GM18909 (cell line): ENCODE data around the gene RMND5B.
"Not testable (repeated sequence)": the region's sequence is repeated elsewhere in the genome, so short reads cannot be mapped to it uniquely, and the experiment has no call there.

Source experiments
- ATAC-seq: cut with Tn5 transposase; IDR thresholded peaks from one replicate; pipeline ENCODE4 v1.9.1; 2021; ENCODE audit warnings: mild to moderate bottlenecking; ENCODE audit not compliant: unreplicated experiment, poor library complexity

The RMND5B gene

DNA sequence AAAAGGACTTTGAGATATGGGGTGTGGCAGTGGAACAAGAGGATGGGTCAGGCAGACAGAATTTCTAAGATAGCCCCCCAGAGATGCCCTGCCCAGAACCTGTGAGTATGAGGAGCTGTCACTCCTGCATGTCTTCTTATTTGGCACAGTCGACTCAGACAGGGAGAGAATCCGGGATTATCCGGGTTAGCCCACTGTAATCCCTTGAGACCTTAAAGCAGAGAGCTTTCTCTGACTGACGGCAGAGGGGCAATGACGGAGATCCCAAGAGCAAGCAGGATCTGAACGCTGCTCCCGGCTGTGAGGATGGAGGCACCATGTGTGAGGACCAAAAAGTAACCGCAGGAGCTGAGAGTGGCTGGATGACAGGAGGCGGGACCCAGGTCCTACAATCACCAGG, 31.7 kb downstream of the RMND5B start:
- no peak for ATAC-seq

GRCh38 chr5:178163772-178164735, 33.2 kb downstream of the RMND5B start:
- peak; percentile 91 for ATAC-seq

DNA sequence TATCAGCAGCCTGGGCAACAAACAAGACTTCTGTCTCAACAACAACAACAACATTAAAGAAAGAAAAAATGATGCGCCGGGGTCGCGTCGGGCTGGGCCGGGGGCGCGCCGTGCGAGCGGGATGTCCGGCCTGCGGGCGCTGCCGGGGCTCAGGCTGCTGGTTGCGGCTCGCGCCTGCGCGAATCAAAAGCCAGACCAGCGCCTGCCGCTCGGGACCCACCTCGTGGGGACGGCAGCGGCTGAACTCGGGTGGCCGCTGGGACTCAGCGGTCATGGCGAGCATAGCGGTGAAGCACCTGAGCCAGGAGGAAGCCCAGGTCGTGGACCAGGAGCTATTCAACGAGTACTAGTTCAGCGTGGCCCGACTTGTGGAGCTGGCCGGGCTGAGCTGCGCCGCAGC, 34.8 kb downstream of the RMND5B start:
- no peak for ATAC-seq

- ATAC-seq = no peak
Measured at GRCh38 chr5:178170455-178170854, 39.6 kb downstream of the RMND5B start.

DNA sequence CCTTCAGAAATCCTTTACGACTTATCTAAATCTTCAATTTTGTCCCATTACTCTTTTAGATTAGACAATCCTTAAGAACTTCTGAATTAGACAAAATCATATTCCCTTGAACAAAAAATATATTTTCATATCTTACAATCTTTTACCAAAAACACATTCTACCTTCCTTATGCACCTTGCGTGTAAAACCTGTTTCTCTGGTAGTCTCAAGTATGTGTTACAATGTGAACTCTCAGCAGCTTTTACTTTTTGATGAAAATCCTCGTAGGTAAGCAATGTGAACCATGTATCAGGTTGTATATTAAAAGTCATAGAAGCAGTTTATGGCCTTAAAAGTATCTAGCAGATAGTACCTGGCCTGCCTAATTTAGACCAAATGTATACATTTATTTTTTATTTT, 43.6 kb downstream of the RMND5B start:
- ATAC-seq = no peak

GRCh38 chr5:178176791-178177190, 46.0 kb downstream of the RMND5B start:
- ATAC-seq = no peak

GRCh38 chr5:178177569-178177968, 46.8 kb downstream of the RMND5B start:
- ATAC-seq = no peak

DNA sequence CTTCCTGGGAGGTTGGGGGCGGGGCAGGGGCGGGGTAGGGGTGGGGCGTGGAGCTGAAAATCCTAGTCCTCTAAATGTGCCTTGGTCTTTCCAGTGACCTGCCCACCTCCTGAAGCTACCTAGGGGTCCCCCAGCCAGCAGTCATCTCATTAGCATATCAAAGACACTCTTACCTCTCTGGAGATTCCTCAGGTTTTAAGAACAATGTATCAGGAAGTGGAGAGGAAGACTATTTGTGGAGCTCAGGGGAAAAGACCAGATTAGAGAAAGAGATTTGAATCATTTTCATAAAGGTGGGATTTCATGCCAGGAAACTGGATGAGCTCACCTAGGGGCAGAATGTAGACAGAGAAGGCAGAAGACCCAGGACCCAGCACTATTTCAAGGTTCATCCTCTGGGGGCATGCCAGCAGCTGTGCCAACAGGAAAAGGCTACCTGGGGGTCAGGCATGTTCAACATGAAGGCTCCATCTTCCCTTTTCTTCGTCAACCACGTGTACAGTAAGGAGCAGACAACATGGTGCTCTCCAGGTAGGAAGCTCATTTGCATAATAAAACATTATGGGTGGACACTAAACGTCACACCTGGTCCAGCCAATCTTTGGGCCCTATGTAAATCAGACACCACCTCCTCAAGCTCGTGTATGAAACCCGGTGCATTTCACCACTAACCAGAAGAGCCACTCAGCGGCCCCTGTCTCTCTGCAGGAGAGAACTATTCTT, 49.5 kb downstream of the RMND5B start:
- no peak for ATAC-seq

GRCh38 chr5:178182158-178182876, 51.5 kb downstream of the RMND5B start:
- no peak for ATAC-seq

GRCh38 chr5:178186427-178186826, 55.6 kb downstream of the RMND5B start:
- ATAC-seq = no peak

- ATAC-seq = no peak
Measured at GRCh38 chr5:178187014-178187413, 56.2 kb downstream of the RMND5B start, which contains the start of gene GMCL2. TSS of gene GMCL2 (minus strand) at chr5:178187371. CDS start at chr5:178187299, 72 bp downstream.

DNA sequence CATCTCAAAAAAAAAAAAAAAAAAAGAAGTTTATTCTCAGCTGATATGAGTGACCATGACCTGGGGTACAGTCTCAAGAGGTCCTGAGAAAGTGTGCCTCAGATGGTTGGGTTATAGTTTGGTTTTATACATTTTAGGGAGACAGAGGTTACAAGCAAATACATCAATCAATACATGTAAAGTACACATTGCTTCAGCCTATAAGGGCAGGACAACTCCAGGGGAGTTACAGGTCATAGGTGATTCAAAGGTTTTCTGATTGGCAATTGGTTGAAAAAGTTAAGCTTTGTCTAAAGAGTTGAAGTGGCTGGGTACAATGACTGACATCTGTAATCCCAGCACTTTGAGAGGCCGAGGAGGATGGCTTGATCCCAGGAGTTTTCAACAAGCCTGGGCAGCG, 58.6 kb downstream of the RMND5B start:
- no peak for ATAC-seq

DNA sequence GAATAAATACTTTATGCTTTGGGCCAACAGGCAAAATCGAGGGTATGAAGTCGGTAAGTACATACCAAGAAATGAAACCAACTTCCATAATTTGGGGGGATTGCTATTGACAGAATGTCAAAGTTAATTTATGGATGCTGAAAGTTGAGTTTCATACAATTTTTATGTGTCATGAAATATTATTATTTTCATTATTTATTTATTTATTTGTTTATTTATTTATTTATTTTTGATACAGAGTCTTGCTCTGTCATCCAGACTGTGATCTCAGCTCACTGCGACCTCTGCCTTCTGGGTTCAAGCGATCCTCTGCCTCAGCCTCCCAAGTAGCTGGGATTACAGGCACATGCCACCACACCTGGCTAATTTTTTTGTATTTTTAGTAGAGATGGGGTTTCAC, 60.8 kb downstream of the RMND5B start:
- ATAC-seq = no peak

DNA sequence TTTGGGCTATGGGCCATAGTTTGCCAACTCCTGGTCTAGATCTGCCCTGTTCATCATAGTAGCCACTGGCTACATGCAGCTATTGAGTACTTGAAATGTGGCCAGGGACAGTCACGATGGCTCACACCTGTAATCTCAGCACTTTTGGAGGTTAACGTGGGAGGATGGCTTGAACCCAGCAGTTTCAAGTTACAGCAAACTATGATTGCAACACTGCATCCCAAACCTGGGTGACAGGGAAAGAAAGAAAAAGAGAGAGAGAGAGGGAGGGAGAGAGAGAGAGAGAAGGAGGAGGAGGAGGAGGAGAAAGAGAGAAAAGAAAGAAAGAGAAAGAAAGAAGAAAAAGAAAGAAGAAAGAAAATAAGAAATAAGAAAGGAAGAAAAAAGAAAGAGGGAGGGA, 61.4 kb downstream of the RMND5B start:
- no peak for ATAC-seq

GRCh38 chr5:178192787-178193186, 62.0 kb downstream of the RMND5B start:
- no peak for ATAC-seq

- no peak for ATAC-seq
Measured at GRCh38 chr5:178193251-178193809, 62.5 kb downstream of the RMND5B start.

DNA sequence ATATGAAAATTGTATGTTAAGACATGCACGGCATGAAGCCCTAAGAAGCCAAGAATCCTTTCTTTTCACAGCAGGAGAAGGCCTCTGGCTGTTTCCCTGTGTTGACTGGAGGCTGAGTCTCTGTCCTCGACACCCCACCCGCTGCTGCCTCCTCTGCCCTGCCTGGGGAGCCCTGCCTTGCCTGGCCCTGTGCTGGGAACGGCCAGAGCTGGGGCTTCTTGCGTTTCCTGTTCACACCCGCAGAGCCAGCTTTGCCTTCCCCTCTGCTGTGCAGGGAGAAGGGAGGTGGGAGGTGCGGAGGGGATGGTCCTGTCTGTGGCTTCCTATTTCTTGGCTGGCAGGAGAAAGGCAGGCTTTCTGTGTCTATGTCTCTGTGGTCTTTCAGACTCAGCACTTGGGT, 63.2 kb downstream of the RMND5B start:
- no peak for ATAC-seq

DNA sequence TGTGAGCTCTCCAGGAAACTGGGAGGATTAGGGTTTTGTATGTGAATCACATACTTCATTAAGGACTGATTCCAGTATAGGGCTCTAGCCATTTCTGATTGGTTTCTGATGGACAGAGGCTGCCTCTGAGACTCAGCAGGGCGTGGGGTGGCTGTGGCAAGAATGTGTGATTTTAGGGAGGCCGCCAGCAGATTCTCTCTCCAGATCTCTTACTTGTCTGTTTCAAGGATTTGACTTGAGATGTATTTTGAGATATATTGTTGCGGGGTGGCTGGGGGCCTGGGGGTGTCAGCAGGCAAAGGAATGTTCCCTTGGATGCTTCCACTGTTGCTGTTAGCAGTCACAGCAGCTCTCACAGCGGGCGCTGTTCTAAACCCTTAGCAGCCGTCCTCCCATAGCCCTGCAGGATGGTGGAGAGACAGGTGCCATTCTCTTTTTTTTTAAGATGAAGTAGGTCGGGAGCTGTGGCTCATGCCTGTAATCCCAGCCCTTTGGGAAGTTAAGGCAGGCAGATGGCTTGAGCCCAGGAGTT, 65.5 kb downstream of the RMND5B start:
- ATAC-seq = no peak

DNA sequence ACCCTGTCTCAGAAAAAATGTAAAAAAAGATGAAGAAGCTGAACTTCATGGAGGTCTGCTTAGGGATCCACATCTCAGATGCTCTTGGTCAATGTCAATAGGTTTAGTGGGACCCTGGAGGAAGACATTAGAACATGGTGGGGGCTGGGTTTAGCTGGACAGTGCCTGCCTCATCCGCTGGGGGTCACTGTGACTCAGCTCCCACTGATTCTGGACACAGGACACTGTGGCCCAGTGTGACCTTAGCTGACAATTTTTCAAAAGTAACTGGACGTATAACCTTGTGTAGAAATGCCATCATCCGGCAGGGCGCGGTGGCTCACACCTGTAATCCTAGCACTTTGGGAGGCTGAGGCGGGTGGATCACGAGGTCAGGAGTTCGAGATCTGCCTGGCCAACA, 66.2 kb downstream of the RMND5B start:
- no peak for ATAC-seq

DNA sequence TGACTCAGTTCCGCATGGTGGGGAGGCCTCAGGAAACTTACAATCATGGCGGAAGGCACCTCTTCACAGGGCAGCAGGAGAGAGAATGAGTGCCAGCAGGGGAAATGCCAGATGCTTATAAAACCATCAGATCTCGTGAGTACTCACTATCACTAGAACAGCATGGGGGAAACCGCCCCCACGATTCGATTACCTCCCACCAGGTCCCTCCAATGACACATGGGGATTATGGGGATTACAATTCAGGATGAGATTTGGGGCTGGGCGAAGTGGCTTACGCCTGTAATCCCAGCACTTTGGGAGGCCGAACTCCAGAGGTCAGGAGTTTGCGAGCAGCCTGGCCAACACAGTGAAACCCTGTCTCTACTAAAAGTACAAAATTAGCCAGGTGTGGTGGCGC, 67.3 kb downstream of the RMND5B start:
- not testable (repeated sequence) for ATAC-seq
